ENCODE results near the gene RELCH. TPM values are rescaled to one million over a fixed set of nuclear protein-coding genes. Genes with fewer than 3 reads are reported as not detected.

The RELCH gene
- total RNA-seq, 4 donors from 2014 or later: 11.2 to 71.3 (median 26.5) TPM

DNA sequence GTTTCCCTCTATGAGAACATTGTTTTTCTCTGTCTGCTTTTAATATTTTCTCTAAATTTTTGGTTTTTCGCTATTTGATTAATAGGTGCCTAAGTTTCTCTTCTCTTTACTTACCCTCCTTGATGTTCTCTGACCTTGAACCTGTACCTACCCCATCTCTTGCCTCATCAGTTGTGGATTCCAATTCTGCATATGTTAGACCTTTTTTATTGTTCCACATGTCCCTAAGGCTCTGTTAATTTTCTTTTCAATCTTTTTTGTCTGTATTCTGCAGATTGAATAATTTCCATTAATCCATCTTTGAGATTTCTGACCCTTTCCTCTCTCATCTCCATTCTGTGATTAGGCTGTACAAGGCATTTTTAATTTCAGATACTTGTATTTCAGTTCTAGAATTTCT is 23.1 kb downstream of the RELCH start:
- H3K4me1 ChIP-seq: no peaks in the 10 kb centered on the region
- no peak overlapping the region for H3K4me3 ChIP-seq
- no peaks in the 10 kb centered on the region for H3K27me3 ChIP-seq
- TF ChIP-seq, protein P1, sequence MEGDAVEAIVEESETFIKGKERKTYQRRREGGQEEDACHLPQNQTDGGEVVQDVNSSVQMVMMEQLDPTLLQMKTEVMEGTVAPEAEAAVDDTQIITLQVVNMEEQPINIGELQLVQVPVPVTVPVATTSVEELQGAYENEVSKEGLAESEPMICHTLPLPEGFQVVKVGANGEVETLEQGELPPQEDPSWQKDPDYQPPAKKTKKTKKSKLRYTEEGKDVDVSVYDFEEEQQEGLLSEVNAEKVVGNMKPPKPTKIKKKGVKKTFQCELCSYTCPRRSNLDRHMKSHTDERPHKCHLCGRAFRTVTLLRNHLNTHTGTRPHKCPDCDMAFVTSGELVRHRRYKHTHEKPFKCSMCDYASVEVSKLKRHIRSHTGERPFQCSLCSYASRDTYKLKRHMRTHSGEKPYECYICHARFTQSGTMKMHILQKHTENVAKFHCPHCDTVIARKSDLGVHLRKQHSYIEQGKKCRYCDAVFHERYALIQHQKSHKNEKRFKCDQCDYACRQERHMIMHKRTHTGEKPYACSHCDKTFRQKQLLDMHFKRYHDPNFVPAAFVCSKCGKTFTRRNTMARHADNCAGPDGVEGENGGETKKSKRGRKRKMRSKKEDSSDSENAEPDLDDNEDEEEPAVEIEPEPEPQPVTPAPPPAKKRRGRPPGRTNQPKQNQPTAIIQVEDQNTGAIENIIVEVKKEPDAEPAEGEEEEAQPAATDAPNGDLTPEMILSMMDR (IDR thresholded peaks at IDR 0.05): no peak
- TF ChIP-seq POLR2A (IDR thresholded peaks at IDR 0.05): no peak
- intact Hi-C loops (cut with DNase I; ENCODE audit: low total_unique reads): no loop called here
- H3K36me3 ChIP-seq: no peaks in the 10 kb centered on the region
- no peak for DNase-seq
- H3K27ac ChIP-seq: no peak overlapping the region
- no peaks in the 10 kb centered on the region for H3K9me3 ChIP-seq

DNA sequence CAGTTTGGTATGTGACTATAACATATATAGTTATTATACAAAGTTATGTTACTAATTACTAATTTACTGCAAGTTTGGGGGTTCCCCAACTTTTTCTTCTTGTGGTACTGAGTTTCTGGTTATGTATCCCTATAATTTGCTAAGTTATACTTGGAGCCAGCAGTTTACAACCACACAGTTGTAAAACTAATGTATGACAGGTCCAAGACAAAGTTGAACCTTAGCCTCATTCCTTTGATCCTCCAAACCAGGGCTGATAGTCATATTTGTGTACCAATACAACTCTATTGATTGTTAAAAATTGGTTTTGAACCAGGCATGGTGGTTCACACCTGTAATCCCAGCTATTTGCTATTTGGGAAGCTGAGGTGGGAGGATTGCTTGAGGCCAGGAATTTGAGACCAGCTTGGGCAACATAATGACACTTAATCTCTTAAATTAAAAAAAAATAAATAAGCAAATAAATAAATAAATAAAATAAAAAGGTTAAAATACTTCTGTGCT is 24.3 kb downstream of the RELCH start:
- Histone ChIP-seq H3K27me3 (no peaks in the 10 kb centered on the region), H3K36me3 (no peaks in the 10 kb centered on the region), H3K4me1 (no peaks in the 10 kb centered on the region), H3K27ac (no peak overlapping the region), H3K4me3 (no peak overlapping the region), H3K9me3 (no peaks in the 10 kb centered on the region)
- intact Hi-C loops (cut with DNase I; ENCODE audit: low total_unique reads): no loop called here
- DNase-seq: no peak
- TF ChIP-seq, protein P1 (IDR thresholded peaks at IDR 0.05): no peak
- TF ChIP-seq POLR2A (IDR thresholded peaks at IDR 0.05): no peak

DNA sequence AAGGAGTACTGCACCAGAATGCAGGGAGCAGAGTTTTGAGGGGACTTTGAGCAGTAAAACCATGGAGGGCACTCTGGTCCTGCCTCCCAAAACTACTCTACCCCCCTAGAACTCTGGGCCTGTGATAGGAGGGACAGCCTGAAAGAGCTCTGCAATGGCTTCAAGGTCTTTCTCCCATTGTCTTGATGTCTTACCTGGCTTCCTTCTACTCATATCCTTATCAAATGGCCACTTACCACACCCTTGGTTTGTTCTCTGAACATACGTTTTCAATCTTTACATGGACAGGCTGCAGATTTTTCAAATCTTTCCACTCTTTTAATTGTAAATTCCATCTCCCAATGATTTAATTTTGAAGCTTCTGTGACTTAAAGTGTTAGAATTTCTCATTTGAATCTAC is 27.7 kb downstream of the RELCH start:
- H3K36me3 ChIP-seq: no peaks in the 10 kb centered on the region
- H3K27ac ChIP-seq: no peak overlapping the region
- intact Hi-C loops (cut with DNase I; ENCODE audit: low total_unique reads): no loop called here
- TF ChIP-seq, protein P1 (IDR thresholded peaks at IDR 0.05): no peak
- no peak for TF ChIP-seq POLR2A (IDR thresholded peaks at IDR 0.05)
- DNase-seq: no peak
- no peak overlapping the region for H3K4me3 ChIP-seq
- H3K9me3 ChIP-seq: no peaks in the 10 kb centered on the region
- H3K4me1 ChIP-seq: no peaks in the 10 kb centered on the region
- no peaks in the 10 kb centered on the region for H3K27me3 ChIP-seq

DNA sequence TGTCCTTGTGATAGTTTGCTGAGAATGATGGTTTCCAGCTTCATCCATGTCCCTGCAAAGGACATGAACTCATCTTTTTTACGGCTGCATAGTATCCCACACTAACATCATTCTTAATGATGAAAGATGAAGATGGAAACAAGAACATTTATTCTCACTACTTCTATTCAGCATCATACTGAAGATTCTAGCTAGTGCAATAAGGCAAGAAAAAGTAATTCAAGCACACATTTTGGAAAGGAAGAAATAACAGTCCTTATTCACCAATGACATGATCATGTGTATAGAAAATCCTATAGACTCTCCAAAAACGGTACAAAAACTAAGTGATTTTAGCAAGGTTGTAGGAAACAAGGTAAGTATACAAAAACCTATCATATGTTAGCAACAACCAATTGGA is 37.2 kb downstream of the RELCH start:
- H3K36me3 ChIP-seq: no peaks in the 10 kb centered on the region

DNA sequence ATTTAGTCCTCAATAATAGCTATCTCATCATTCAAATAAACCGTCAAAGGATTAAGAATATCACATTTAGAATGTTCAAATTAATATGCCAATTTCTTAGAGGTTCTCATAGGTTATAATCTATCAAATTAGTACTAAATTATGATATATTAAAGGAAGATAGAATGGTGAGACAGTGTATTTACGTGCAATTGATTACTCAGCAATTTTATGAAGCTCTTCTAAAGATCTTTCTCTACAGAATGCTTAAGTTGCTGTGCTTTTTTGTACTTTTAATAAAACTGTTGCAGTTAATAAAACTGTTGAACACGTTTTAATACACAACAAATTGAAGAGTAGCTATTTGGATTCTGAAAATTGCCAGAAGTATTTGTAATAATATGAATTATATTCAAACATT is 39.0 kb downstream of the RELCH start:
- TF ChIP-seq, protein P1 (IDR thresholded peaks at IDR 0.05): no peak
- TF ChIP-seq POLR2A (IDR thresholded peaks at IDR 0.05): no peak
- Histone ChIP-seq H3K27me3 (no peaks in the 10 kb centered on the region), H3K36me3 (no peaks in the 10 kb centered on the region), H3K27ac (no peak overlapping the region), H3K4me1 (no peaks in the 10 kb centered on the region), H3K9me3 (no peaks in the 10 kb centered on the region), H3K4me3 (no peak overlapping the region)
- no peak for DNase-seq
- intact Hi-C loops (cut with DNase I; ENCODE audit: low total_unique reads): no loop called here

More for the DNA sequence above, 37.2 kb downstream of the RELCH start:
- H3K9me3 ChIP-seq: no peaks in the 10 kb centered on the region
- H3K4me3 ChIP-seq: no peak overlapping the region
- intact Hi-C loops (cut with DNase I; ENCODE audit: low total_unique reads): no loop called here
- TF ChIP-seq, protein P1 (IDR thresholded peaks at IDR 0.05): no peak
- no peak for TF ChIP-seq POLR2A (IDR thresholded peaks at IDR 0.05)
- no peaks in the 10 kb centered on the region for H3K27me3 ChIP-seq
- H3K27ac ChIP-seq: no peak overlapping the region
- H3K4me1 ChIP-seq: no peaks in the 10 kb centered on the region
- no peak for DNase-seq

All from uterus (tissue), 4 donors.